ENCODE measurements around the gene DYSF.

DYSF gene

GRCh38 chr2:71716697-71717624, 263.6 kb downstream of the DYSF start:
- DNase-seq = no peak

GRCh38 chr2:71718686-71719085, 265.3 kb downstream of the DYSF start:
- DNase-seq = no peak

GRCh38 chr2:71719520-71720282, 266.3 kb downstream of the DYSF start:
- no peak for DNase-seq

GRCh38 chr2:71720283-71720560, 266.9 kb downstream of the DYSF start:
- DNase-seq = no peak

GRCh38 chr2:71720596-71721361, 267.4 kb downstream of the DYSF start:
- DNase-seq = no peak

- DNase-seq = no peak
These were observed 268.0 kb downstream of the DYSF start for GRCh38 chr2:71721362-71721665.

GRCh38 chr2:71721669-71722068, 268.3 kb downstream of the DYSF start:
- no peak for DNase-seq

GRCh38 chr2:71722286-71722685, 268.9 kb downstream of the DYSF start:
- DNase-seq = no peak

GRCh38 chr2:71724793-71725192, 271.4 kb downstream of the DYSF start:
- DNase-seq = no peak

GRCh38 chr2:71725836-71726235, 272.5 kb downstream of the DYSF start:
- no peak for DNase-seq

GRCh38 chr2:71727562-71727961, 274.2 kb downstream of the DYSF start:
- no peak for DNase-seq

- DNase-seq = no peak
These were observed 274.7 kb downstream of the DYSF start for GRCh38 chr2:71728036-71728435.

GRCh38 chr2:71730785-71731383, 277.5 kb downstream of the DYSF start:
- no peak for DNase-seq

GRCh38 chr2:71734620-71735019, 281.3 kb downstream of the DYSF start:
- no peak for DNase-seq

- no peak for DNase-seq
These were observed 282.3 kb downstream of the DYSF start for GRCh38 chr2:71735676-71736075.
